ENCODE results near the gene NFXL1.

DNA sequence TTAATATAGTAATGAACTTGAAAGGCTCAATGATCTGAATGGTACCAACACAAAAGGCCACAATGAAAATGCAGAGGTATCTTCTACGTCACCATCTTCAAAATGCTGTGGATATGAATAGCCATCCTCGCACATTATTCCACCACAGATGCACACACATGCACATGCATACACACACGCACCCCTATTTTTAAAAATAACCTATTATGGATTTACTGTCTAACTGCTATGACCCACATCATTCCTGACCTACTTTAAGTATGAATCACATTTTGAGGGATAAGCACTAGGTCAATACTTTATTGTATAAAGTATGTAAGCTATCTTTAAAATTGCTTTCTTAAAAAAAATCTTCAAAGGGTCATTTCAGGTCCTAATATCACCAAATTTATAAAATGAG lies 52.1 kb downstream of the NFXL1 start:
- TF ChIP-seq POLR2A (IDR thresholded peaks at IDR 0.05; ENCODE audit: low read length), result no peak
- no peak for TF ChIP-seq GATA1 (IDR thresholded peaks at IDR 0.05; ENCODE audit: low read depth, low read length)

Measured in erythroblast (primary cell).